ENCODE measurements around the gene PLEKHH1.

DNA sequence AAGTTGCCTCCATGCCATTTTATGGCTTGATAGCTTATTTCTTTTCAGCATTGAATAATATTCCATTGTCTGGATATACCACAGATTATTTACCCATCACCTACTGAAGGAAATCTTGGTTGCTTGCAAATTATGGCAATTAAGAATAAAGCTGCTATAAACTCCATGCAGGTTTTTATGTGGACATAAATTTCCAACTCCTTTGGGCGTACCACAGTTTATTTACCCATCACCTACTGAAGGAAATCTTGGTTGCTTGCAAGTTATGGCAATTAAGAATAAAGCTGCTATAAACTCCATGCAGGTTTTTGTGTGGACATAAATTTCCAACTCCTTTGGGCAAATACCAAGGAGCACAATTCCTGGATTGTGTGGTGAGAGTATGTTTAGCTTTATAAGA lies 12.6 kb upstream of the PLEKHH1 start:
- TF ChIP-seq, protein P1, sequence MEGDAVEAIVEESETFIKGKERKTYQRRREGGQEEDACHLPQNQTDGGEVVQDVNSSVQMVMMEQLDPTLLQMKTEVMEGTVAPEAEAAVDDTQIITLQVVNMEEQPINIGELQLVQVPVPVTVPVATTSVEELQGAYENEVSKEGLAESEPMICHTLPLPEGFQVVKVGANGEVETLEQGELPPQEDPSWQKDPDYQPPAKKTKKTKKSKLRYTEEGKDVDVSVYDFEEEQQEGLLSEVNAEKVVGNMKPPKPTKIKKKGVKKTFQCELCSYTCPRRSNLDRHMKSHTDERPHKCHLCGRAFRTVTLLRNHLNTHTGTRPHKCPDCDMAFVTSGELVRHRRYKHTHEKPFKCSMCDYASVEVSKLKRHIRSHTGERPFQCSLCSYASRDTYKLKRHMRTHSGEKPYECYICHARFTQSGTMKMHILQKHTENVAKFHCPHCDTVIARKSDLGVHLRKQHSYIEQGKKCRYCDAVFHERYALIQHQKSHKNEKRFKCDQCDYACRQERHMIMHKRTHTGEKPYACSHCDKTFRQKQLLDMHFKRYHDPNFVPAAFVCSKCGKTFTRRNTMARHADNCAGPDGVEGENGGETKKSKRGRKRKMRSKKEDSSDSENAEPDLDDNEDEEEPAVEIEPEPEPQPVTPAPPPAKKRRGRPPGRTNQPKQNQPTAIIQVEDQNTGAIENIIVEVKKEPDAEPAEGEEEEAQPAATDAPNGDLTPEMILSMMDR (IDR thresholded peaks at IDR 0.05; ENCODE audit: poor library complexity) = no peak
- TF ChIP-seq EZH2 (IDR thresholded peaks at IDR 0.05; ENCODE audit: borderline replicate concordance) = no peak
